GM23338 (cell line): ENCODE results near the gene GPRC5B. TPM values are rescaled to one million over a fixed set of nuclear protein-coding genes. Genes with fewer than 3 reads are reported as not detected.
A peak's percentile ranks its signal among the peaks of the same experiment; 100 is the strongest.

Experiments used
- ATAC-seq: fragments of 200-7000 bp; cut with Tn5 transposase; 3 replicates; pipeline ENCODE4 v1.9.1; 2020
- DNase-seq: peaks from one replicate; pipeline ENCODE4 v3.0.0-alpha.2; 2015; ENCODE audit warnings: low spot score
- H2AFZ ChIP-seq: fragments of 200-600 bp; sonication (generic); 2 replicates; pipeline ENCODE4 v1.8.0; 2016; ENCODE audit warnings: antibody characterized with exemption, mild to moderate bottlenecking, moderate library complexity
- H3F3A ChIP-seq: fragments of 200-600 bp; sonication (generic); replicated peaks from 2 replicates; pipeline ENCODE4 v1.8.0; 2017; ENCODE audit warnings: antibody characterized with exemption, mixed run types, low read depth
- H3K27ac ChIP-seq: fragments of 200-600 bp; sonication (generic); 2 replicates; pipeline ENCODE4 v1.6.1; 2016; ENCODE audit warnings: low read depth
- H3K27me3 ChIP-seq: fragments of 200-600 bp; sonication (generic); 2 replicates; pipeline ENCODE4 v1.8.0; 2016; ENCODE audit warnings: mild to moderate bottlenecking, mixed run types, moderate library complexity; ENCODE audit not compliant: insufficient read depth
- H3K36me3 ChIP-seq: fragments of 200-600 bp; sonication (generic); 2 replicates; pipeline ENCODE4 v1.8.0; 2016; ENCODE audit warnings: mild to moderate bottlenecking; ENCODE audit not compliant: insufficient read depth
- H3K4me1 ChIP-seq: fragments of 200-600 bp; sonication (generic); 2 replicates; pipeline ENCODE4 v1.8.0; 2016; ENCODE audit warnings: mild to moderate bottlenecking, moderate library complexity; ENCODE audit not compliant: insufficient read depth
- H3K4me2 ChIP-seq: fragments of 200-600 bp; sonication (generic); 2 replicates; pipeline ENCODE4 v1.7.1; 2017; ENCODE audit warnings: mixed run types
- H3K4me3 ChIP-seq: fragments of 200-600 bp; sonication (generic); 2 replicates; pipeline ENCODE4 v1.6.1; 2016; ENCODE audit warnings: mixed run types
- H3K79me2 ChIP-seq: fragments of 200-600 bp; sonication (generic); replicated peaks from 2 replicates; pipeline ENCODE4 v1.8.0; 2017; ENCODE audit warnings: mild to moderate bottlenecking; ENCODE audit not compliant: insufficient read depth
- H3K9me2 ChIP-seq: fragments of 200-600 bp; sonication (generic); 2 replicates; pipeline ENCODE4 v1.8.0; 2017; ENCODE audit not compliant: insufficient read depth
- H4K20me1 ChIP-seq: fragments of 200-600 bp; sonication (generic); replicated peaks from 2 replicates; pipeline ENCODE4 v1.8.0; 2017; ENCODE audit warnings: mild to moderate bottlenecking; ENCODE audit not compliant: insufficient read depth
- H3K27ac Mint-ChIP-seq: 2 replicates; pipeline ENCODE4 v1.8.0; 2020; ENCODE audit warnings: inconsistent platforms, mild to moderate bottlenecking, moderate library complexity, mixed read lengths
- H3K27me3 Mint-ChIP-seq: 3 replicates; pipeline ENCODE4 v1.8.0; 2022; ENCODE audit warnings: low read depth, mild to moderate bottlenecking, moderate library complexity, mixed read lengths, inconsistent platforms; ENCODE audit not compliant: insufficient read depth, poor library complexity
- H3K36me3 Mint-ChIP-seq: 3 replicates; pipeline ENCODE4 v1.8.0; 2021; ENCODE audit warnings: low read depth, mild to moderate bottlenecking, inconsistent platforms, moderate library complexity, mixed read lengths
- H3K4me1 Mint-ChIP-seq: 3 replicates; pipeline ENCODE4 v1.8.0; 2020; ENCODE audit warnings: mild to moderate bottlenecking, inconsistent platforms, mixed read lengths
- H3K4me3 Mint-ChIP-seq: 3 replicates; pipeline ENCODE4 v1.8.0; 2021; ENCODE audit warnings: moderate library complexity, mild to moderate bottlenecking, inconsistent platforms, mixed read lengths
- H3K9me3 Mint-ChIP-seq: 3 replicates; pipeline ENCODE4 v1.8.0; 2020; ENCODE audit warnings: moderate library complexity, mild to moderate bottlenecking, inconsistent platforms, mixed read lengths
- NANOG ChIP-seq: IDR thresholded peaks from 2 replicates; pipeline ENCODE4 v1.6.1; 2016; ENCODE audit warnings: antibody characterized with exemption, borderline replicate concordance
- POLR2AphosphoS5 ChIP-seq: IDR thresholded peaks from 2 replicates; pipeline ENCODE4 v1.6.1; 2016; ENCODE audit warnings: antibody characterized with exemption, low read depth
- polyA plus RNA-seq: library from polyadenylated mRNA; unstranded; fragments of >200 nt; fragmentation: Nextera tagmentation; extraction: Ambion mirVana; gene quantifications from 2 replicates; pipeline ENCODE4 v1.2.1, GENCODE V29; 2016
- total RNA-seq: library from RNA; depleted of rRNA; stranded (reverse); fragments of >200 nt; shearing (Covaris generic); gene quantifications from 2 replicates; pipeline ENCODE4 v1.2.3, GENCODE V29; 2014
- TF ChIP-seq, protein P1 (sequence below): IDR thresholded peaks from one replicate; pipeline ENCODE4 v1.6.1; 2018; ENCODE audit warnings: antibody characterized with exemption; ENCODE audit not compliant: unreplicated experiment
- TF ChIP-seq, protein P2 (sequence below), 2 experiments: fragments of 200-600 bp in 1 of 2; sonication (generic) in 1 of 2; conservative IDR thresholded peaks; 2 replicates each; pipeline versions ENCODE4 v1.5.1 to v1.6.1; 2016 to 2017; ENCODE audit warnings: antibody characterized with exemption in 2 of 2, low read depth in 2 of 2, mild to moderate bottlenecking in 2 of 2, moderate library complexity in 1 of 2

The GPRC5B gene
- total and polyA plus RNA-seq, 2 experiments from 2014 or later: 70.9 to 82.5 TPM

DNA sequence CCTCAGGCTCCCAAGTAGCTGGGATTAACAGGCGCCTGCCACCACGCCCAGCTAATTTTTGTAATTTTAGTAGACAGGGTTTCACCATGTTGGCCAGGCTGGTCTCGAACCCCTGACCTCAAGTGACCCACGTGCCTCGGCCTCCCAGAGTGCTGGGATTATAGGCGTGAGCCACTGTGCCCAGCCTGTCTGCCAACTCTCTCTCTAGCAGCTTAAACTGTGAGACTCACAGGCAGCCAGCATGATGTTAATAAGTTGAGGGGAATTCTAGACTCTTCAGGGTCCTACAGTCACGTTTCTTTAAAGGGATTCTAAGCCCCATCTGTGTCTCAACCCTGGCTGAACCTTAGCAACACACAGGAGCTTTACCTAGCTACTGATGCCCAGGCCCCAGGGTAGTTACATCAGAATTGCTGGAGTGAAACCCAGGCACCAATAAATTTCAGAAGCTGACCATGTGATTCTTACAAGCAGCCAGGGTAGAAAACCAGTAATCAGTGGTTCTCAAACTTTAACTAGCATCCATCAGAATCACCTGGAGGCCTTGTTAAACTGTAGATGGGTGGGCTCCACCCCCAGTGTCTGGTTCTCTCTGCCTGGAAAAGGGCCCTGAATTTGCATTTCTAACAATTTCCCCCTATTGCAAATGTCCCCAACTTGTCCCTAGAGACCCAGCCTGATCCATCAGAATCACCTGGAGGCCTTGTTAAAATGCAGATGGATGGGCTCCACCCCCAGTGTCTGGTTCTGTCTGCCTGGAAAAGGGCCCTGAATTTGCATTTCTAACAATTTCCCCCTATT, 30.7 kb downstream of the GPRC5B start:
- Histone ChIP-seq H3K27me3 (no peaks in the 10 kb centered on the region), H3K4me3 (peak overlapping the region; percentile 27; the same call in 1 of the 2 replicates), H3F3A (0 out of 2 replicates have a peak, but pooled peaks cover 10% of the 10 kb centered on the region), H3K36me3 (0 out of 2 replicates have a peak, but pooled peaks cover 2% of the 10 kb centered on the region), H3K27ac (peak overlapping the region; percentile 86; the same call in 1 of the 2 replicates), H3K4me1 (peaks cover 74% of the 10 kb centered on the region), H3K4me2 (peak overlapping the region; percentile 58), H3K9me2 (no peaks in the 10 kb centered on the region), H3K79me2 (peaks cover 4% of the 10 kb centered on the region; the same call in 1 of the 2 replicates), H4K20me1 (no peaks in the 10 kb centered on the region), H2AFZ (no peak overlapping the region)
- Mint-ChIP-seq H3K4me3 (peak overlapping the region; percentile 36; the same call in 1 of the 3 replicates), H3K27me3 (peaks cover 14% of the 10 kb centered on the region), H3K4me1 (peaks cover 79% of the 10 kb centered on the region), H3K27ac (peak overlapping the region; percentile 67; the same call in 1 of the 2 replicates), H3K9me3 (no peaks in the 10 kb centered on the region; the same call in 2 of the 3 replicates), H3K36me3 (peaks cover 35% of the 10 kb centered on the region)
- peak; percentile 27 for ATAC-seq
- DNase-seq: peak; percentile 47
- TF ChIP-seq, protein P1, sequence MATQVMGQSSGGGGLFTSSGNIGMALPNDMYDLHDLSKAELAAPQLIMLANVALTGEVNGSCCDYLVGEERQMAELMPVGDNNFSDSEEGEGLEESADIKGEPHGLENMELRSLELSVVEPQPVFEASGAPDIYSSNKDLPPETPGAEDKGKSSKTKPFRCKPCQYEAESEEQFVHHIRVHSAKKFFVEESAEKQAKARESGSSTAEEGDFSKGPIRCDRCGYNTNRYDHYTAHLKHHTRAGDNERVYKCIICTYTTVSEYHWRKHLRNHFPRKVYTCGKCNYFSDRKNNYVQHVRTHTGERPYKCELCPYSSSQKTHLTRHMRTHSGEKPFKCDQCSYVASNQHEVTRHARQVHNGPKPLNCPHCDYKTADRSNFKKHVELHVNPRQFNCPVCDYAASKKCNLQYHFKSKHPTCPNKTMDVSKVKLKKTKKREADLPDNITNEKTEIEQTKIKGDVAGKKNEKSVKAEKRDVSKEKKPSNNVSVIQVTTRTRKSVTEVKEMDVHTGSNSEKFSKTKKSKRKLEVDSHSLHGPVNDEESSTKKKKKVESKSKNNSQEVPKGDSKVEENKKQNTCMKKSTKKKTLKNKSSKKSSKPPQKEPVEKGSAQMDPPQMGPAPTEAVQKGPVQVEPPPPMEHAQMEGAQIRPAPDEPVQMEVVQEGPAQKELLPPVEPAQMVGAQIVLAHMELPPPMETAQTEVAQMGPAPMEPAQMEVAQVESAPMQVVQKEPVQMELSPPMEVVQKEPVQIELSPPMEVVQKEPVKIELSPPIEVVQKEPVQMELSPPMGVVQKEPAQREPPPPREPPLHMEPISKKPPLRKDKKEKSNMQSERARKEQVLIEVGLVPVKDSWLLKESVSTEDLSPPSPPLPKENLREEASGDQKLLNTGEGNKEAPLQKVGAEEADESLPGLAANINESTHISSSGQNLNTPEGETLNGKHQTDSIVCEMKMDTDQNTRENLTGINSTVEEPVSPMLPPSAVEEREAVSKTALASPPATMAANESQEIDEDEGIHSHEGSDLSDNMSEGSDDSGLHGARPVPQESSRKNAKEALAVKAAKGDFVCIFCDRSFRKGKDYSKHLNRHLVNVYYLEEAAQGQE: no peak
- TF ChIP-seq NANOG: 0 out of 2 replicates have a peak, but pooled peaks have one; percentile 33

DNA sequence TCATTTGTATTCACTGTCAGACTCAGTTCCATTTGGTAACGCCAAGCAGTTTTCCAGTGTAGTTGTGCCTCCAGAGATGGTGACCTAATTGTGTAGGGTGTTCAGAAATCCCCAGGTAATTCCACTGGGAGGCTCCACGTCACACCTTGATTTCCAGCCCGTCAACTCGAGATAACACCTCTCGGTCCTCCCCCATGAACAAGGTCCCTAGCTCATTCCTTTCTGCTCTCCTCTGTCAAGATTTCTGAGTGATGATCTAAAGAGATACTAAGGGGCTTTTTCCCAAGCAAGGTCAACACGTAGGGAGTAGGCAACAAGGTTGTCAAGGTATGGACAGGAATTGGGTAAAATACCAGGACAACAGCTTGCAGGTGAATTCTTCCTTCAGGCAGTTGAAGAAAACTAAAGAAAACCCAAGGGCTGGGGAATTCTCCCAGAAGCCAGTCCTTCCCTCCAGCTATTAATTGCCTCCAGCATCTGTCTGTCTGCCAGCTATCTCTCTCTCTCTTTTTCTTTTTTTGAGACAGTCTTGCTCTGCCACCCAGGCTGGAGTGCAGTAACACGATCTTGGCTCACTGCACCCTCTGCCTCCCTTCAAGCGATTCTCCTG, 31.4 kb downstream of the GPRC5B start:
- no peak overlapping the region for H3K4me3 ChIP-seq

More for the DNA sequence above, 31.4 kb downstream of the GPRC5B start:
- no peaks in the 10 kb centered on the region; the same call in 2 of the 3 replicates for H3K9me3 Mint-ChIP-seq
- no peak overlapping the region for H2AFZ ChIP-seq
- H3K4me3 Mint-ChIP-seq: no peak overlapping the region
- ATAC-seq: no peak
- DNase-seq: no peak
- H3K4me1 Mint-ChIP-seq: peaks cover 72% of the 10 kb centered on the region
- no peak for TF ChIP-seq POLR2AphosphoS5
- TF ChIP-seq, protein P2, sequence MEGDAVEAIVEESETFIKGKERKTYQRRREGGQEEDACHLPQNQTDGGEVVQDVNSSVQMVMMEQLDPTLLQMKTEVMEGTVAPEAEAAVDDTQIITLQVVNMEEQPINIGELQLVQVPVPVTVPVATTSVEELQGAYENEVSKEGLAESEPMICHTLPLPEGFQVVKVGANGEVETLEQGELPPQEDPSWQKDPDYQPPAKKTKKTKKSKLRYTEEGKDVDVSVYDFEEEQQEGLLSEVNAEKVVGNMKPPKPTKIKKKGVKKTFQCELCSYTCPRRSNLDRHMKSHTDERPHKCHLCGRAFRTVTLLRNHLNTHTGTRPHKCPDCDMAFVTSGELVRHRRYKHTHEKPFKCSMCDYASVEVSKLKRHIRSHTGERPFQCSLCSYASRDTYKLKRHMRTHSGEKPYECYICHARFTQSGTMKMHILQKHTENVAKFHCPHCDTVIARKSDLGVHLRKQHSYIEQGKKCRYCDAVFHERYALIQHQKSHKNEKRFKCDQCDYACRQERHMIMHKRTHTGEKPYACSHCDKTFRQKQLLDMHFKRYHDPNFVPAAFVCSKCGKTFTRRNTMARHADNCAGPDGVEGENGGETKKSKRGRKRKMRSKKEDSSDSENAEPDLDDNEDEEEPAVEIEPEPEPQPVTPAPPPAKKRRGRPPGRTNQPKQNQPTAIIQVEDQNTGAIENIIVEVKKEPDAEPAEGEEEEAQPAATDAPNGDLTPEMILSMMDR (conservative IDR thresholded peaks at IDR 0.05; ENCODE audit: low read depth in 2 of 2): peak in 1 of 2 experiments; percentile 21; a peak in 1 of 4 replicates
- H3K27me3 ChIP-seq: no peaks in the 10 kb centered on the region
- H3K79me2 ChIP-seq: no peaks in the 10 kb centered on the region
- H3K27ac Mint-ChIP-seq: peak overlapping the region; percentile 67; the same call in 1 of the 2 replicates
- no peaks in the 10 kb centered on the region for H3K9me2 ChIP-seq
- peaks cover 28% of the 10 kb centered on the region for H3K36me3 Mint-ChIP-seq
- H3F3A ChIP-seq: 0 out of 2 replicates have a peak, but pooled peaks cover 10% of the 10 kb centered on the region
- H3K4me1 ChIP-seq: peaks cover 68% of the 10 kb centered on the region
- peaks cover 13% of the 10 kb centered on the region for H3K27me3 Mint-ChIP-seq
- peak overlapping the region; percentile 58; the same call in 1 of the 2 replicates for H3K4me2 ChIP-seq
- H3K36me3 ChIP-seq: no peaks in the 10 kb centered on the region
- 0 out of 2 replicates have a peak overlapping the region, but pooled peaks have one; percentile 86 for H3K27ac ChIP-seq
- H4K20me1 ChIP-seq: no peaks in the 10 kb centered on the region
